ENCODE results near the gene ALG3. TPM values are rescaled to one million over a fixed set of nuclear protein-coding genes. Genes with fewer than 3 reads are reported as not detected.
A peak's percentile ranks its signal among the peaks of the same experiment; 100 is the strongest.
"Not testable (repeated sequence)": the region's sequence is repeated elsewhere in the genome, so short reads cannot be mapped to it uniquely, and the experiment has no call there.

Gene ALG3
- total RNA-seq, 1 donor from 2014 or later, result 33.3 TPM

DNA sequence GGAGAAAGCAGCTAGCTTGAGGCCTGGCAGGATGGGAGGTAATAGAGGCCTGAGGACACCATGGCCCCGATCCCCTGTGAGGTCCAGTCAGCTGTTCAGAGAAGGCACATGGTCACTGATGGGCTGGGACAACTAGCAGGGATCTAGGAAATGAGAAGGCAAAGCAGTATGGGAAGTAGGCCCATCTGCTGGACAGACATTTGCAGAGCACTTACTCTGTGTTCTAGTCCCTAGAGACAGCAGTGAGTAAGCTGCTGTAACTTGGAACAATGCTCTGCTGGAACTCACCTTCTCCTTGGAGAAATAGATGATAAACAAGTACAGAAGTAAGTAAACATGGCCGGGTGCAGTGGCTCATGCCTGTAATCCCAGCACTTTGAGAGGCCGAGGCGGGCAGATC is 34.2 kb upstream of the ALG3 start:
- H3K4me3 Mint-ChIP-seq (ENCODE audit: unreplicated experiment), result no peak overlapping the region
- TF ChIP-seq CTCF (IDR thresholded peaks at IDR 0.05), result no peak

GRCh38 chr3:184277366-184277765 is 28.6 kb upstream of the ALG3 start:
- TF ChIP-seq CTCF (IDR thresholded peaks at IDR 0.05), result no peak
- Mint-ChIP-seq H3K9me3 (ENCODE audit: low read depth) (no peaks in the 10 kb centered on the region), H3K27ac (ENCODE audit: unreplicated experiment) (no peak overlapping the region), H3K36me3 (ENCODE audit: low read depth) (no peaks in the 10 kb centered on the region), H3K4me3 (ENCODE audit: unreplicated experiment) (no peak overlapping the region), H3K4me1 (ENCODE audit: low read depth) (no peaks in the 10 kb centered on the region), H3K27me3 (ENCODE audit: low read depth) (peaks cover 40% of the 10 kb centered on the region)
- DNase-seq (ENCODE audit: low spot score), result no peak

More for the DNA sequence above, 34.2 kb upstream of the ALG3 start:
- no peak overlapping the region for H3K27ac Mint-ChIP-seq (ENCODE audit: unreplicated experiment)
- H3K27me3 Mint-ChIP-seq (ENCODE audit: low read depth), result peaks cover 19% of the 10 kb centered on the region
- H3K4me1 Mint-ChIP-seq (ENCODE audit: low read depth), result peaks cover 5% of the 10 kb centered on the region
- DNase-seq (ENCODE audit: low spot score), result peak; percentile 15
- no peaks in the 10 kb centered on the region for H3K36me3 Mint-ChIP-seq (ENCODE audit: low read depth)
- H3K9me3 Mint-ChIP-seq (ENCODE audit: low read depth), result no peaks in the 10 kb centered on the region

GRCh38 chr3:184275961-184276910 is 27.5 kb upstream of the ALG3 start, which contains the start of gene ECE2:
TSS of gene ECE2 (plus strand) at chr3:184276022. CDS start at chr3:184276154, 132 bp downstream.
- Mint-ChIP-seq H3K4me3 (ENCODE audit: unreplicated experiment) (no peak within 1 kb of the TSS), H3K4me1 (ENCODE audit: low read depth) (no peaks in the 10 kb centered on the region), H3K27ac (ENCODE audit: unreplicated experiment) (no peak within 1 kb of the TSS), H3K36me3 (ENCODE audit: low read depth) (no peaks in the 10 kb centered on the region), H3K9me3 (ENCODE audit: low read depth) (no peaks in the 10 kb centered on the region), H3K27me3 (ENCODE audit: low read depth) (peaks cover 40% of the 10 kb centered on the region)
- DNase-seq (ENCODE audit: low spot score), result peak; percentile 89
- no peak for TF ChIP-seq CTCF (IDR thresholded peaks at IDR 0.05)

- H3K27ac Mint-ChIP-seq (ENCODE audit: unreplicated experiment), result no peak overlapping the region
- no peaks in the 10 kb centered on the region for H3K9me3 Mint-ChIP-seq (ENCODE audit: low read depth)
- no peak for DNase-seq (ENCODE audit: low spot score)
- H3K4me3 Mint-ChIP-seq (ENCODE audit: unreplicated experiment), result no peak overlapping the region
- no peak for TF ChIP-seq CTCF (IDR thresholded peaks at IDR 0.05)
- H3K27me3 Mint-ChIP-seq (ENCODE audit: low read depth), result peaks cover 43% of the 10 kb centered on the region
- no peaks in the 10 kb centered on the region for H3K4me1 Mint-ChIP-seq (ENCODE audit: low read depth)
- no peaks in the 10 kb centered on the region for H3K36me3 Mint-ChIP-seq (ENCODE audit: low read depth)
Observed at GRCh38 chr3:184275381-184275701, 26.6 kb upstream of the ALG3 start.

DNA sequence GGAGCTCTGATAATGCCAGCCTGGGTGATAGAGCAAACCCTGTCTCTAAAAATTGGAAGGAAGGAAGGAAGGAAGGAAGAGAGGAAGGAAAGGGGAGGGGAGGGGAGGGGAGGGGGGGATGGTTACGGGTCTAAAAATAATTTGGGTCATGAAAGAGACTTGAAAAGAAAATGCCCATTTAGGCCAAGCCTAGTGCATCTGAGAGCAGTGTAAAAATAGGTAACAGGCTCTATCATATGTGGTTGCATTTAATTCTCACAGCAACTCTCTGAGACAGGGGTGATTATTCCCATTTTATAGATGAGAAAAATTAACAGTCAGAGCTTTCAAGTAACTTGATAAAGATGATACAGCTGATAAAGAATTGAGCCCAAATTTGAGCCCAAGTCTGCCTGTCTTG is 23.5 kb upstream of the ALG3 start:
- Mint-ChIP-seq H3K27ac (ENCODE audit: unreplicated experiment) (no peak overlapping the region), H3K9me3 (ENCODE audit: low read depth) (no peaks in the 10 kb centered on the region), H3K4me3 (ENCODE audit: unreplicated experiment) (no peak overlapping the region), H3K27me3 (ENCODE audit: low read depth) (peaks cover 30% of the 10 kb centered on the region), H3K36me3 (ENCODE audit: low read depth) (peaks cover 1% of the 10 kb centered on the region), H3K4me1 (ENCODE audit: low read depth) (no peaks in the 10 kb centered on the region)
- no peak for DNase-seq (ENCODE audit: low spot score)
- no peak for TF ChIP-seq CTCF (IDR thresholded peaks at IDR 0.05)

GRCh38 chr3:184267249-184267648 is 18.5 kb upstream of the ALG3 start:
- not testable (repeated sequence) for DNase-seq (ENCODE audit: low spot score); H3K9me3 Mint-ChIP-seq (ENCODE audit: low read depth); H3K4me1 Mint-ChIP-seq (ENCODE audit: low read depth); H3K4me3 Mint-ChIP-seq (ENCODE audit: unreplicated experiment); H3K36me3 Mint-ChIP-seq (ENCODE audit: low read depth); H3K27ac Mint-ChIP-seq (ENCODE audit: unreplicated experiment)
- peaks cover 20% of the 10 kb centered on the region for H3K27me3 Mint-ChIP-seq (ENCODE audit: low read depth)
